Measurements from ENCODE around the gene UGGT2.
"Not testable (repeated sequence)": the region's sequence is repeated elsewhere in the genome, so short reads cannot be mapped to it uniquely, and the experiment has no call there.

UGGT2 gene

DNA sequence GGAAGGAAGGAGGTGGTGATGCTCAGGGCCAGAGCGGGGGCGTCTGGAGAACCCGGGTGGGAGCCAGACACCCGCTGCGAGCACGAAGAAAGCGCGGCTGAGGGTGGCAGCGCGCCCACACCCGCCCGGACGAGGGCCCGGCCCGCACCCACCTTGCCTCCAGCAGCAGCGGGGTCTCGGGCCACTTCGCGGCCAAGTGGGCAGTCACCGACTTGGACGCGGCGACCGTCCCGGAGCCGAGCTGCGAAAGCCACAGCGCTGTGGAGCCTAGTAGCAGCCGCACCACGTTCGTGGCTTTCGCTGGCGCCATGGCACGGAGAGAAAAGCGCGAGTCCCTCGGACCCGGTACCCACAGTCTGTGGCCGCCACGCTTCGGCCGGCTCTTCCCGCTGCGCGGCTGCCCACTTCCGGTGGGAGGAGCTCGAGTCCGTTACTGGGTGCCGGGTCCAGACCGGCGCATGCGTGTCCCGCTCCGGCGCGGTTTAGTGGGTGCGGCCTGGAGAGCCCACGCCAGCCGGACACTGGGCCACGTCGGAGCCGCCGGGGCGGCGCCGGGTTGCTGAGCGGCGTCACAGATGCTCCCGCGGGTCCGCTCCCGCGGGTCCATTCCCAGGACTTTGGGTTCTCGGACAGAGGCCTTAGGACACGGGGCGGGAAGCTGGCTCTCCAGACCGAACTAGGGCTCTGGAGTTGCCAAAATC is at the start of gene UGGT2:
TSS of gene UGGT2 (minus strand) at position 399 of the 701 bp plus-strand sequence. CDS start at position 310, 89 bp downstream.
- peak; percentile 96 for DNase-seq (ENCODE audit: low read depth)

DNA sequence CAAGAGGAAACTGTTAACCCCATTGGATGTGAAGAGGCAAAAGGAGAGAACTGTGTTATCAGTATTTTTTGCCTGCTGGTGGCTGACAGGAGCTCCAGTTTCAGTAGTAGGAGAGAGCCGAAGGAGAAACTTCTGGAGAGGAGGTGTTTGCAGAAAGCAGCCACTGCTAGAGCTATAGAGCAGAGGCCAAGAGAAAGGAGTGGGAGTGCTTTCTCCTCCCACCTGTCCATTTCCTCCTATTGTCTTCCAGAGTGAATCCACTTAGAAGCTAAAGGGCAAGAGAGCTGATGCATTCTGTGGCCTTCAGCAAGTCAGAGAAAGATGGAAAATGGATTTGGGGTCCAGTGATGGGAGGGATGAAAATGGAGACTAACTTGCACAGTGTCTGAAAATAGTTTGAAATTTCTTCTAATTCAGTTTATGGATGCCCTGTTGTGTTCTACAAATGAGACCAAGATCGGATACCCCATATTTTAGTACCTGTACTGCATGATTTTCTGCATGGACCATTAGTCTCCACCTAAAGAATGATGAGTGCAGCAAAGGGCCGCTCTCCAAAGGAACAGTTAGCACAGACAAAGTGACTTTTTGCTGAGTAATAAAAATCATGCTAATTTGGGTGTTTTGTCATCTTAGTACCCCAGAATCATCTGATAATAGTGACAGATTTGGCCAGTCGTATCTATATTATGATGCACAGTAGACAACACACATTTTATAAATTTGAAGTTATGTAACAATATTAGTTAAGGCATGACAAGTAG is 47.4 kb upstream of the UGGT2 start:
- DNase-seq (ENCODE audit: low read depth) = no peak

DNA sequence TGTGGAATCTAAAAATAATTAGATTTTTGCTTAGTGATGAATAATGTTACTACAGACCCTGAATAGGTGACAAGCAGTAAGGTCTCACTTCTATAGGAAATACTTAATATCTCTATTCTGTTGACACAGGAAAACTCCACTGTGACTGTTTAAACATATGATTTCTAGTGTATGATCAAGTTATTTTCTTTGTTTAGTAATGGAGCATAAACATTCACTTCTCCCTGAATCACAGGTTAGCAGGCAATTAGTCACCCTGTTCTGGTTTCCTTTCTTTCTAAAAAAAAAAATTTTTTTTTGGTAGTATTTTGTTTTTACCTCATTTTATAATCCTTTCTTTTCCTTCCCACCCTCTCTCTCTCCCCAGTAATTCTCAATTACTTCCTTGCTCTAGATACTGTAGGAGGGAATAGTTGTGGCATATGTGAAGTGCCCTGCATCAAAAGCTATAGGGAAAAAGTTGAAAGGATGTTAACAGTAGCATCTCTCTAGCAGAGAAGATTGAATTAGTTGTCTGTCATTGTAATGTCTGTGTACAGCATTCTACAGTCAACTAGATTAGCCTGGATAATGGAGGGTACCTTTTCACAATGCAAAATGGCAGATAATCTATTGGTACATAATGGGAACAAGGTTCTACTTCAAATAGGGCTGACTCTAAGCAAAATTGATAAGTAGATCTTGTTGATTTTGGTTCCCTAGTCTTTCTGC is 40.2 kb upstream of the UGGT2 start:
- DNase-seq (ENCODE audit: low read depth) = no peak

DNA sequence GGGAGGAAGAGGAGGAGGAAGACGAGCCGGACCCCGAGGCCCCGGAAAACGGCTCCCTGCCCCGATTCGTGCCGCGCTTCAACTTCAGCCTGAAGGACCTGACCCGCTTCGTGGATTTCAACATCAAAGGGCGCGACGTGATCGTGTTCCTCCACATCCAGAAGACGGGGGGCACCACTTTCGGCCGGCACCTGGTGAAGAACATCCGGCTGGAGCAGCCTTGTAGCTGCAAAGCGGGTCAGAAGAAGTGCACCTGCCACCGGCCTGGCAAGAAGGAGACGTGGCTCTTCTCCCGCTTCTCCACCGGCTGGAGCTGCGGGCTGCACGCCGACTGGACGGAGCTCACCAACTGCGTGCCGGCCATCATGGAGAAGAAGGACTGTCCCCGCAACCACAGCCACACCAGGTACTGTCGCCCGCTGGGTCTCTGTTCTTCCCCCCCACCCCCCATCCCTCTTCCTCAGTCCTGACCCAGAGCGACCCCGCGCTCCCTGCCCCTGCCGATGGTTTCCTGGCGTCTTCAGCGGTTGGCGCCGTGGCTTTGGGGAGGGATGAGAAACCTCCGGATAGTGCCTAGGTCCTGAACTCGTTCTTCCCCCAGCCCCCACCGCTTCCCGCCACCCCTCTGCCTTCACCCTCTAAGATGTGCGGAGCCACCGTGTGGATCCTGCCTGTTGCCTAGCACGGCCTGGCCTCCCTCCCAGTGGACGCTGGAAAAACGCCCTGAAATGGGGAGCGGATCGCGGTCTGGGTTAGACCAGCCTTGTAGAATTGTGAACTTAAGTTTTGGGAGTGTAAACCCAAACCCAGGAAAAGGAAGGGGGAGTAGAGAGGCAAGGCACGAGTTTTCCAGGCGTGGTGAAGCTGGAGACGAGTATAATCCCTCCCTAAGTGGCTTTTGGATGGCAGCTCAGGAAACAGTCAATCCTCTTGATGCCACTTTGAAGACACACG is 38.2 kb upstream of the UGGT2 start:
- DNase-seq (ENCODE audit: low read depth) = peak; percentile 5

- peak; percentile 5 for DNase-seq (ENCODE audit: low read depth)
These were observed 37.3 kb upstream of the UGGT2 start for GRCh38 chr13:96090240-96091101.

GRCh38 chr13:96089749-96090239 is 36.6 kb upstream of the UGGT2 start, which contains the start of gene HS6ST3:
Gene HS6ST3, plus strand, starts transcription at chr13:96090107.
- peak; percentile 5 for DNase-seq (ENCODE audit: low read depth)

GRCh38 chr13:96089139-96089538 is 35.9 kb upstream of the UGGT2 start:
- DNase-seq (ENCODE audit: low read depth) = no peak

GRCh38 chr13:96086736-96087135 is 33.5 kb upstream of the UGGT2 start:
- DNase-seq (ENCODE audit: low read depth) = no peak

GRCh38 chr13:96082640-96083039 is 29.4 kb upstream of the UGGT2 start:
- DNase-seq (ENCODE audit: low read depth) = no peak

- DNase-seq (ENCODE audit: low read depth) = no peak
These were observed 28.7 kb upstream of the UGGT2 start for GRCh38 chr13:96081888-96082287.

DNA sequence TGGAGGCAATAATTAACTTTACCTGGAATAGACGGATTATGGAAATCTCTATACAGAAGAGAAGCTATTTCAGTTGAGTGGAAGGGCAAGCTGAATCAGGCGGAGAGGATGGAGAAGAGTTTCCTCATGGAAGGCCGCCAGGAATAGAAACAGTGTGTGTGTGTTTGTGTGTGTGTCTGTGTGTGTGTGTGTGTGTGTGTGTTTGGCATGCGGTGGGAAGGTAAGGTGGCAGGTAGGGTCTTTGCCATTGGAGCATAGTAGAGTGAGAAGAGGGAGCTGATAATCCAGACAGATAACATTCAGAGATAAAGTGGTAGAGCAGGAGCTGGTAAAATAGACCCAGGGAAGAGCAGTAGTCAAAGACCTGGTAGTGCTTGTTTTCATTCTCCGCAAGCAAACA is 27.5 kb upstream of the UGGT2 start:
- no peak for DNase-seq (ENCODE audit: low read depth)

GRCh38 chr13:96075953-96076543 is 22.8 kb upstream of the UGGT2 start:
- no peak for DNase-seq (ENCODE audit: low read depth)

GRCh38 chr13:96072392-96072791 is 19.2 kb upstream of the UGGT2 start:
- DNase-seq (ENCODE audit: low read depth) = no peak

GRCh38 chr13:96071504-96071903 is 18.3 kb upstream of the UGGT2 start:
- DNase-seq (ENCODE audit: low read depth) = no peak

DNA sequence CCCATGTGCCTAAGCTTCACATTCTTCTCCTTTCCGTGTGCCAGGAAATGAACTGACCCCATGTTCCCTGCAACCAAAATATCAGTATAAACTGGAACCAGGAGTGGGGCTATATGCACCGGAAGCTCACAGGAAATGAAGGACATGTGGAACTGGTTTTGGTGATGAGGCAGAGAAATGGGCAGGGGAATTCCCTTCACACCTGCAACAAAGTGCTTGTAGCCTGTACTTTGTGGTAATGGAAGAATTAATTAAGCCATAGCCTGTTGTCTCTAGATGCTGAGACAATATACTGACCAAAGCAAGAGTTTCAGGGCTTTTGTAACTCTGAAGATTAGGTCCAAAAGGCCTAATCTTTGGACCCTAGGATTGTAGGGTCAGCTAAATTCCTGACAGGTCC is 15.5 kb upstream of the UGGT2 start:
- DNase-seq (ENCODE audit: low read depth) = no peak

DNA sequence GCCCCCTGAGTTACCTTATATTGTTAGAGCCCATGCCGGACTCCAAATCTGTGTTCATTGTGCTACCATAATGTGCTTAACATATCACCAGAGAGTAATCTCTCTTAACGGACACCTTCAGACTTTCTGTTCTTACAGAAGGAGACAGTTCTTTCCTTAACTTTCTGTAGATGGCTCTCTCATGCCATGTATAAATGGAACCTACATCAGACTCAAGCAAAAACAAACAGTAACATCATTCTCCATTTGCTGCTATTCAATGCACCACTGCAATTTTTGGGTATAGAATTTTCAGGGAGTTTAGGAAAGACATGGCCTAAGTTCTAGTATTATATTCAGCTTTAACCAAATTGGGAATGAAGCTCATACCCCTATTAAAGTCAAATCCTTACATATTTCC is 12.6 kb upstream of the UGGT2 start:
- DNase-seq (ENCODE audit: low read depth) = no peak

DNA sequence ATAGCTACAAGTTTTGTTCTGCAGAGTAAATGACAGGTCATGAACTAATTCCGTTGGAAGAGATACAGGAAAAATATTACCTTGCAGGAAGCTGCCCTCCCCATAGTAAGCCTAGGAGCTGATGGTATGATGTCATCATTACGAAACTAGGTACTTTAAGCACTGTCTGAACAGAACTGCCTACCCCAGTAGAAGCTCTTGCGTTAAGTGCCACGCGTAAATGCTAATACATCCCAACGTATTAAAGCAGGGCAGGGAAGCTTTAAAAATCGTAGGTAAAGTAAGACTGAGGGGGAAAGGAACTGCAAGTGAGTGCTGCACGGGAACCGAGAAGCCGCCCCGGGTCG is 572 bp downstream of the UGGT2 start:
- DNase-seq (ENCODE audit: low read depth) = peak; percentile 60

DNA sequence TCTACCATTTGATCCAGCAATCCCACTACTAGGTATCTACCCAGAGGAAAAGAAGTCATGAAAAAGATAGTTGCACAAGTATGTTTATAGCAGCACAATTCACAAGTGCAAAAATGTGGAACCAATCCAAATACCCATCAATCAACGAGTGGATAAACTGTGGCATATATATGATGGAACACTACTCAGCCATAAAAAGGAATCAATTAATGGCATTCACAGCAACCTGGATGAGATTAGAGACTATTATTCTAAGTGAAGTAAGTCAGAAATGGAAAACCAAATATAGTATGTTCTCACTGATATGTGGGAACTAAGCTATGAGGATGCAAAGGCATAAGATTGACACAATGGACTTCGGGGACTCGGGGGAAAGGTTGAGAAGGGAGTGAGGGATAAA is 1.3 kb downstream of the UGGT2 start:
- DNase-seq (ENCODE audit: low read depth) = not testable (repeated sequence)

GRCh38 chr13:96051491-96051890 is 1.7 kb downstream of the UGGT2 start:
- not testable (repeated sequence) for DNase-seq (ENCODE audit: low read depth)

DNA sequence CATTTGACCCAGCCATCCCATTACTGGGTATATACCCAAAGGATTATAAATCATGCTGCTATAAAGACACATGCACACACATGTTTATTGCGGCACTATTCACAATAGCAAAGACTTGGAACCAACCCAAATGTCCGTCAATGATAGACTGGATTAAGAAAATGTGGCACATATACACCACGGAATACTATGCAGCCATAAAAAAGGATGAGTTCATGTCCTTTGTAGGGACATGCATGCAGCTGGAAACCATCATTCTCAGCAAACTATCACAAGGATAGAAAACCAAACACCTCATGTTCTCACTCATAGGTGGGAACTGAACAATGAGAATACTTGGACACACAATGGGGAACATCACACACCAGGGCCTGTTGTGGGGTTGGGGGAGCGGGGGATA is 2.2 kb downstream of the UGGT2 start:
- not testable (repeated sequence) for DNase-seq (ENCODE audit: low read depth)
